Hepatocyte (in vitro differentiated cells): ENCODE data around the gene PDZD4.

Experiments
- EZH2phosphoT487 ChIP-seq: fragments of 200-600 bp; sonication (generic); IDR thresholded peaks from one replicate; pipeline ENCODE4 v1.6.1; 2018; ENCODE audit warnings: antibody characterized with exemption, mild to moderate bottlenecking, low read depth, moderate library complexity; ENCODE audit not compliant: unreplicated experiment, severe bottlenecking
- TF ChIP-seq, protein P1 (sequence below): fragments of 200-600 bp; sonication (generic); IDR thresholded peaks from 2 replicates; pipeline ENCODE4 v1.5.1; 2016; ENCODE audit warnings: antibody characterized with exemption, mild to moderate bottlenecking; ENCODE audit not compliant: poor library complexity

DNA sequence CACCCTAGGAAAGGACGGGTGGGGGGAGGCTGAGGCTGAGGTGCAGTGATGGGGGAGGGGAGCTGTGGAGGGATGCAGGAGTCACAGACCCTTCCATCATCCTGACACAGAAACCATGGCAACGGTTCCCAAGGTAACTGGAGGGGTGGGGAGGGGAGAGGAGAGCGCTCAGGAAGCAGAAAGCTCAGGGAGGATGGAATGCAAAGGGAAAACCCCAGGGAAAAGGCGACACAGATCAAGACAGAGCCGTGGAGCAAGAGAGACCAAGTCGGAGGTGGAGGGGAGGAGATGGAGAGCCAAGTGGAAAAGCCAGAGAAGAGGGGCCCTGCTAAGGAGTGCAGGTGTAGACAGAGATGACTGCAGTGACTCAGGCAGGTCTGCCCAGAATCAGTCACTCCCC, 41.1 kb upstream of the PDZD4 start:
- TF ChIP-seq, protein P1, sequence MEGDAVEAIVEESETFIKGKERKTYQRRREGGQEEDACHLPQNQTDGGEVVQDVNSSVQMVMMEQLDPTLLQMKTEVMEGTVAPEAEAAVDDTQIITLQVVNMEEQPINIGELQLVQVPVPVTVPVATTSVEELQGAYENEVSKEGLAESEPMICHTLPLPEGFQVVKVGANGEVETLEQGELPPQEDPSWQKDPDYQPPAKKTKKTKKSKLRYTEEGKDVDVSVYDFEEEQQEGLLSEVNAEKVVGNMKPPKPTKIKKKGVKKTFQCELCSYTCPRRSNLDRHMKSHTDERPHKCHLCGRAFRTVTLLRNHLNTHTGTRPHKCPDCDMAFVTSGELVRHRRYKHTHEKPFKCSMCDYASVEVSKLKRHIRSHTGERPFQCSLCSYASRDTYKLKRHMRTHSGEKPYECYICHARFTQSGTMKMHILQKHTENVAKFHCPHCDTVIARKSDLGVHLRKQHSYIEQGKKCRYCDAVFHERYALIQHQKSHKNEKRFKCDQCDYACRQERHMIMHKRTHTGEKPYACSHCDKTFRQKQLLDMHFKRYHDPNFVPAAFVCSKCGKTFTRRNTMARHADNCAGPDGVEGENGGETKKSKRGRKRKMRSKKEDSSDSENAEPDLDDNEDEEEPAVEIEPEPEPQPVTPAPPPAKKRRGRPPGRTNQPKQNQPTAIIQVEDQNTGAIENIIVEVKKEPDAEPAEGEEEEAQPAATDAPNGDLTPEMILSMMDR = no peak
- TF ChIP-seq EZH2phosphoT487 = no peak
